HUDEP-2 (cell line): ENCODE measurements around the gene MYT1.
A peak's percentile ranks its signal among the peaks of the same experiment; 100 is the strongest.

ENCODE experiments used
- DNase-seq, 76 experiments: peaks; one replicate each; lab custom pipeline; 2025; ENCODE audit not compliant: unreplicated experiment in 76 of 76; lab: John Stamatoyannopoulos, UW

Gene MYT1

GRCh38 chr20:64242003-64242796 lies 77.9 kb downstream of the MYT1 start:
- no peak for DNase-seq

GRCh38 chr20:64242797-64243475 lies 78.7 kb downstream of the MYT1 start:
- no peak for DNase-seq

- DNase-seq = no peak
These were observed 80.1 kb downstream of the MYT1 start for GRCh38 chr20:64244281-64244805.

DNA sequence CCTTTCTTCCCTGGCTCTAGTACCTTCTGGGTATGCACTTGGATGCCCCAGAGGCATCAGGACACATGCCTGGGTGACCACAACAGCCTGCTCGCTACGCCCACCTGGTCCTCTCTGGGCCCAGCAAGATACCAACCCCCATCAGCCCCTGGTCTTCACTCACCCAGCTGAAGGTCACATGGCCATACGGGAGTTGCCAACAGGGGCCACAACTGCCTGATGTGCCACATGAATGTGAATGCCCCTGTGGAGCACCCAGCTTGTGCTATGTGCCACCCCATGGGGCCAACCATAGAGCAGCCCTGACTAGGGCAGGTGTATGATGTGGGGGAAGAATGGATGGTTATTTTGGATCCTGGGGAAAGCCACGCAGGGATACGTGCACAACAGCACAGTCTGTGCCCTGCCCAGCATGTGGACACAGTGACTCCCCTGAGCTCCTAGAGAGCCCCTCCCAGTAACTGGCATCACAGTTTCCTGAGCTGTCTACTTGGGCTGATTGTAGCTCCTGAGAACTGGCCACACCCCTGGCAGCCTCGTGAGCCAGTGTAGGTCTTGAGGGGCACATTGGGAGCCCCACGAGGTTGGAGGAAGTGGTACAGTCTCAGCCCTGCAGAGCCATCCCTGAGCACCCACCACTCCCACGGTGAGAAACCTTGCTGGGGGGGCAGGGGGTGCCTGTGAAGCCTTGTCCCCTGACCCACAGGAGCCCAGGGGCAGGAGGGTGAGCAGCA lies 80.8 kb downstream of the MYT1 start:
- peak in 3 of 76 experiments; percentile 10 to 35 (median 23) for DNase-seq

DNA sequence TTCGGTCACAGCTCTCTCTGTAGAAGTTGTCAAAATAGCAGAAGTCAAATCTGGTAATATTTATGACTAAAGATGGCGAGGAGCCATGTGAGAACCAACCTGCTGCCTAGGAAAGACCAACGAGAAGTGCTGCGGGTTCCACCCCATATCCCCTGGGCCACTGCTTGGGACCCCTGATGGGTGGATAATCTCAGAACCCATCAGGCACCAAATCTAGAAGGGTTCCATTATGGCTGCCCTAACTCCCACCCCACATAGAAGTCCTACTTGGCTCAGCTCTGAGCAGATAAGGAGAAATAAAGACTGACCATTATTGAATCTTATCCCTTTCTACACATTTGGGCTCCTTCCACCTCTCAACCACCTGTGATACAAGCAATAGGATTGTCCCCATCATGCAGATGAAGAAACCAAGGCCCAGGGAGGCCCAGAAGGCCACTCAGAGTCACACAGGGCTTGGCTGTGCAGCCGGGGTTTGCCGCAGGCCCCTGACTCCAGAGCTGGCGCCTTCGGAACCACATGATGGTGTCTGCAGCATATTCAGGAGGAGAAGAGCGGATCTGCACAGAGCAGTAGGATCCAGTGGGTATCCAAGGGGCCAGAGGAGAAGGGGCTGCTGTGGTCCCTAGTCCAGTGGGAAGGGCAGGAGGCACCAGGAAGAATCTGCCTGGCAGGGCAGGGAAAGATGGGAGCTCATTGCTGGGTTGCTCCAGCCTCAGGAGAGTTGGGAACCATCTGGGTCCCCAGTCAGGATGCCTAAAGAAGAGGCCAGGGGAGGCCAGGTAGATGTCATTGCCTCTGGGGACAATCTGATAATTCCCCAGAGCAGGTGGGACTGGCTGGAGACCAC lies 81.7 kb downstream of the MYT1 start:
- no peak for DNase-seq

GRCh38 chr20:64246616-64247306 lies 82.5 kb downstream of the MYT1 start:
- DNase-seq = no peak

DNA sequence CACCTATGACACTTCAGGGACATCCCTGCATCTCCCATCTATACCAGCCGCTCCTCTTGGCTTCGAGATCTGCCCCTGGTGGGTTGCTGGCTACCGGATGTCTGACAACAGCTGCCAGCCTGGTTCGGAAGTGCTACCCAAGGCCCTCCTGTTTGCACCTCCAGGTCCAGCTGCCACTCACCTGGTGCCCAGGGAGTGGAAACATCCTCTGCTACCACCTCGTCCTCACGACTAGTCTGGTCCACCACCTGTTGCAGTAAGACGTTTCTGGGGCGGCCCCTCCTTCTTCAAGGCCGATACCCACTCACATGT lies 83.0 kb downstream of the MYT1 start:
- DNase-seq = no peak

DNA sequence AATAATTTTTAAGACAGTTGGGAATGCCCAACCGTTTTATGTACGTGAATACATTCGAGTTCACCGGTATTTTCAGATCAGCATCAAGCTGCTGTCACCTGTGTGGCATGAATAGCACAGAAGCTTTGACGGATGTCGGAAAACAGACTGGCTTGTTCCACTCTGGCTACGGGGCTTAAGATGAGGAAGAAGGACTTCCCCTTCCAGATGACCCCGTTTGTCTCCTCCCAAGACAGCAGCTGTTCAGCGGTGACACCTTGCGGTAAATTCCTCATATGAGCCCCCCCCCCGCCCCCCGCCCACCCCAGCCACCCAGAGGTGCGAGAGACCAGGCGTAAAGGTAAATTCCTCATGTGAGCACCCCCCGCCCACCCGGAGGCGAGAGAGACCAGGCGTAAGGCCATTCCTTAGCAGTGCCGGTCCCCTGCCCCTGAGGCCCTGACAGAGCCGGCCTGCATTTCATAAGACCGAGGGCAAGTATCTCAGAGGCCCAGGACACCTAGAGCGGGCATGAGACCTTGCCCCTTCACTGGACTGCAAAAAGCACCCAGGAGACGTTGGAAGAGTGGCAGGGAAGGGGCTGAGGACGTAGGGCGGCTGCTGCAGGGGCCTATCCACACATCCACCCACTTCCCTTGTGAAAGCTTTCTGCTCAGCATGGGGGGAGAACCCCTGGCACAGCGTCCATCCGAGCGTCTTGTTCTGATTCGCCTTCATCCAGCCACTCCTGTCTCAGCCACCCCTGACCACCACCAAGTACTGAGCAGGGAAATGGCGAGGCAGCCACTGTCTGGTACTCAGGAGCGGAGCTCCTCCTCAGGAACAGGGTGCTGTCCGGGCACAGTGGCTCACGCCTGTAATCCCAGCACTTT lies 84.0 kb downstream of the MYT1 start:
- no peak for DNase-seq

GRCh38 chr20:64250027-64250426 lies 85.8 kb downstream of the MYT1 start:
- DNase-seq = no peak

- DNase-seq = no peak
These were observed 88.7 kb downstream of the MYT1 start for GRCh38 chr20:64253000-64253383.

DNA sequence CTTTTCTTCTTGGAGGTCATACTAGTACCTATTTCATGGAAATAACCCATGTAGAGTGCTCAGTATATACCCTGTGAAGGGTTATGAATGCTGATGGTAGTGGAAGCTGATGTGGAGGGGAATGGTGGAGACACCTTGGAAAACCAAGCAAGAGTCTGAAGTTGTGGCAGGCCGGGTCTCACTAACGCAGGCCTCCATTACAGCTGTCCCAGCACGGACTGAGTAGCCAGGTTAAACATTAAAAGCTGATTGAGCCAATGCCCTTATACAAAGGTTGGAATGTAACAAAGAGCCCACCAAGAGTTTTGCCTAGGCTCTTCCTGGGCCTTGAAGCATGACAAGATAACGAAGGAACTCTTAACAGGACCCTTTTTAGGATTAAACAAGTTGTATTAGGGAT lies 89.2 kb downstream of the MYT1 start:
- DNase-seq = no peak

- DNase-seq = no peak
These were observed 89.9 kb downstream of the MYT1 start for GRCh38 chr20:64254156-64254555.

DNA sequence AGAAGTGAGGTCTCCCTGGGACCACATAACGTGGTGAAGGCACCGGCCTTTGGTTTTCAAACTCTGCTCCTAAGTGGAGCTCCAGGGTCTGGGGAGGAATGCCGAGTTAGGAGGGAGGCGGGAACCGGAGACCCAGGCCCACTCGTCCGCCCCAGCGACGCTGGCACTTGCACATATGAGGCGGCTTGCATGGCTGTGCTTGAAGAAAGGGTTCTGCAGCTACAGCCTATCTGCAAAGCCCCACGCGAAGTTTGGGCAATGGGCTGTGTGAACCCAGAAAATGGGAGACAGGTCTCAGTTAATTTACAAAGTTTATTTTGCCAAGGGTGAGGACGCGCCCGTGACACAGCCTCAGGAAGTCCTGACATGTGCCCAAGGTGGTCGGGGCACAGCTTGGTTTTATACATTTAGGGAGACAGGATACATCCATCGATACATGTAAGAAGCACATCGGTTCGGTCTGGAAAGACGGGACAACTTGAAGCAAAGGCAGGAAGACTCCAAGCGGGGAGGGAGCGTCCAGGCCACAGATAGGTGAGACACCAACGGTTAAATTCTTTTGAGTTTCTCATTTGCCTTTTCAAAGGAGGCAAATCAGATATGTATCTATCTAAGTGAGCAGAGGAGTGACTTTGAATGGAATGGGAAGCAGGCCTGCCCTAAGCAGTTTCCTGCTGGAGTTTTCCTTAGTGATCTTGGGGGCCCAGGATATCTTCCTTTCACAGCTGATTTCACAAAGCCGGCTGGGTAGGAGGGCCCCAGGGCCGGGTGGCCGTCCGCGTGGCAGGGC lies 90.5 kb downstream of the MYT1 start:
- DNase-seq = no peak

- DNase-seq = peak in 73 of 76 experiments; percentile 10 to 87 (median 71)
These were observed 91.4 kb downstream of the MYT1 start, which contains the start of gene PCMTD2 for GRCh38 chr20:64255361-64256281. Gene PCMTD2, plus strand, starts transcription at chr20:64255748. Its CDS starts 4,218 bp downstream, at chr20:64259966.

- DNase-seq = no peak
These were observed 92.2 kb downstream of the MYT1 start for GRCh38 chr20:64256282-64256935.

DNA sequence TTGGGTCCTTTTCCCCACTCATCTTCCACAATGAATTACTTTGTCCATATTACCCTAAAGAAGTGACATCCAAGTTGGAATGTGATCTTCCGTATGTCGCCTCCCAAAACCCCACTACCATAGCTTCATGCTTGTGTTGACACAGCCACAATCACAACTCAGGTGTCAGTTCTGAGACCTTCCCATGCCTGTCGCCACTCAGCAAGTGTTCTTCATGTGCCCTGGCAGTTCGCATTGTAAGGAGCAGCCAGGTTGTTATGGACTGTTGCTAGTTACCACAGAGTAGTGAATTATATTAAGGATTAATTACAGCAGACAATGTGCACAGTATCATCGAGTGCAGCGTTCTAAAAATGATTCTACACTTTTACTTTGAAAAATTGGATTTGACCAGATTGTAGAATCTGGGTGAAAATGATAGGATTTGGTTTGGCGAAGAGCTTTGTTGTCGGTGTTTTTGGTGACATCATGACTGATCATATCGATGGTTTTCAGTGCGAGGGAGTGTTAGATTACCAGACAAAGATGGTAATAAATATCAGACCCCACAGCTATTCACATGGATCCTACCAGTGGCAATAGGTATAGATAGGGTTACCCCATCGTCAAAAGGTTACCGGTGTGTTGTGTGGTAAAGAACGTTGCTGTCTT lies 93.0 kb downstream of the MYT1 start:
- DNase-seq = no peak
